Measurements from ENCODE around the gene MGLL.

MGLL gene

DNA sequence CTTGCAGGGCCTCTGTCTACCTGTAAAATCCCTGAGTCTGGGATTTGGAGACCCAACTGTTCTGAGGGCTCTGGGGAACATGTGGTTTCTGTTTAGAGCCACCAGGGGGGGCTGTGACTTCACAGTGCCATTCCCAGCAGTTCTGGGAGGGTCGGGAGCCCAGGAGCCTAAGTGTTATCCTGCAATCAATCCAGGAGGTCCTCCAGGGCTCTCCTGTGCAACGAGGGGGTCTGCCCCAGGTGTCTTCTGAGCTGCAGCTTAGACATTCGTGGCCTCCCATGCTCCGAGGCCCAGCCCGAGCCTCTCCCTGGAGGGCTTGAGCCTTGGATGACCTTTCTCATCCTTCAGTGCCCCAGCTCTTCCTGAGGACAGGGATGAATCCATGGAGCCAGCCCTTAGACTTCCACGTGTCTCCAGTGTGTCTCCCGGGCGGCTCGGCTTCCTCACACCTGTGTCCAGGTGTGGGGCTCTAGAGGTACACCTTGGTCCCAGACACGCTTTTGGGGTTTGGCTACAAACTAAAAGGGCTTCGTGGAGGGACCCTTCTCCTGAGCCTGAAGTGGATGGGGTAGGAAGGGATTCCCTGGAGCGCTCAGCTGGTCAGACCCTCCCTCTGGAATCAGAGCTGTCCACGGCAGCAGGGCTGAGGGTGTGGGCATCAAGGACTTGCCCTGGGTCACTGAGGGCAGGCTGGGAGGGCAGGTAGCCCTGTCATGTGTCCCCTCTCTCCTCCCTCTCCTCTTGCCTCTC, 169.9 kb downstream of the MGLL start:
- H2AK5ac ChIP-seq (ENCODE audit: low read length) = no peak overlapping the region
- H2BK120ac ChIP-seq (ENCODE audit: low read depth, low read length) = no peak overlapping the region
- no peaks in the 10 kb centered on the region for H3K4me1 ChIP-seq (ENCODE audit: control insufficient read depth, low read depth, low read length)
- no CpG with 5 or more reads among the region's 13 CpGs for WGBS (ENCODE audit: extremely low coverage, insufficient coverage, low lambda C conversion rate)
- no peak overlapping the region for H2BK5ac ChIP-seq (ENCODE audit: low read length)
- no peak overlapping the region for H4K8ac ChIP-seq (ENCODE audit: low read depth, low read length)
- no peak overlapping the region for H3K4me3 ChIP-seq (ENCODE audit: low read length)
- no peaks in the 10 kb centered on the region for H3K27me3 ChIP-seq (ENCODE audit: insufficient read depth, low read length, poor library complexity)
- no peak overlapping the region for H2BK15ac ChIP-seq (replicated peaks; ENCODE audit: low read depth)
- no peaks in the 10 kb centered on the region for H3K36me3 ChIP-seq (ENCODE audit: control insufficient read depth, insufficient read depth, low read length)
- H3K79me2 ChIP-seq (ENCODE audit: control insufficient read depth, insufficient read depth, low read length) = no peaks in the 10 kb centered on the region
- H4K5ac ChIP-seq (ENCODE audit: low read length) = no peak overlapping the region
- H3K9ac ChIP-seq (ENCODE audit: low read length) = no peak overlapping the region
- H3K27ac ChIP-seq (ENCODE audit: low read depth, low read length) = no peak overlapping the region
- no peak overlapping the region for H3K18ac ChIP-seq (ENCODE audit: low read length)
- H3K56ac ChIP-seq (ENCODE audit: low read length) = no peak overlapping the region
- no peak overlapping the region for H3K4ac ChIP-seq (ENCODE audit: low read depth, low read length)
- H3K23ac ChIP-seq (ENCODE audit: low read length) = no peak overlapping the region
- no peaks in the 10 kb centered on the region for H3K79me1 ChIP-seq (ENCODE audit: low read length)
- DNase-seq = peak; percentile 84
- H3K4me2 ChIP-seq (ENCODE audit: low read length) = no peak overlapping the region

- Histone ChIP-seq H3K27ac (ENCODE audit: low read depth, low read length) (no peak overlapping the region), H3K4me1 (ENCODE audit: control insufficient read depth, low read depth, low read length) (no peaks in the 10 kb centered on the region), H3K36me3 (ENCODE audit: control insufficient read depth, insufficient read depth, low read length) (no peaks in the 10 kb centered on the region), H3K4me3 (ENCODE audit: low read length) (no peak overlapping the region), H2BK15ac (replicated peaks; ENCODE audit: low read depth) (no peak overlapping the region), H3K4me2 (ENCODE audit: low read length) (no peak overlapping the region), H3K79me2 (ENCODE audit: control insufficient read depth, insufficient read depth, low read length) (no peaks in the 10 kb centered on the region), H2BK120ac (ENCODE audit: low read depth, low read length) (no peak overlapping the region), H3K9ac (ENCODE audit: low read length) (no peak overlapping the region), H3K79me1 (ENCODE audit: low read length) (no peaks in the 10 kb centered on the region), H3K18ac (ENCODE audit: low read length) (no peak overlapping the region), H4K8ac (ENCODE audit: low read depth, low read length) (no peak overlapping the region), H3K23ac (ENCODE audit: low read length) (no peak overlapping the region), H3K56ac (ENCODE audit: low read length) (no peak overlapping the region), H2AK5ac (ENCODE audit: low read length) (no peak overlapping the region), H4K5ac (ENCODE audit: low read length) (no peak overlapping the region), H3K4ac (ENCODE audit: low read depth, low read length) (no peak overlapping the region), H2BK5ac (ENCODE audit: low read length) (no peak overlapping the region), H3K27me3 (ENCODE audit: insufficient read depth, low read length, poor library complexity) (no peaks in the 10 kb centered on the region)
- no peak for DNase-seq
- WGBS (ENCODE audit: extremely low coverage, insufficient coverage, low lambda C conversion rate) = no CpG with 5 or more reads among the region's 8 CpGs
These were observed 170.7 kb downstream of the MGLL start for GRCh38 chr3:127651516-127652172.

- H3K36me3 ChIP-seq (ENCODE audit: control insufficient read depth, insufficient read depth, low read length) = no peaks in the 10 kb centered on the region
- no peak overlapping the region for H3K18ac ChIP-seq (ENCODE audit: low read length)
- no CpG with 5 or more reads among the region's 4 CpGs for whole genome bisulfite sequencing (ENCODE audit: extremely low coverage, insufficient coverage, low lambda C conversion rate)
These were observed 172.1 kb downstream of the MGLL start for GRCh38 chr3:127650236-127650635.

GRCh38 chr3:127647845-127648204, 174.5 kb downstream of the MGLL start:
- no peak overlapping the region for H3K18ac ChIP-seq (ENCODE audit: low read length)
- H3K56ac ChIP-seq (ENCODE audit: low read length) = no peak overlapping the region
- H4K5ac ChIP-seq (ENCODE audit: low read length) = no peak overlapping the region
- no peak overlapping the region for H2BK15ac ChIP-seq (replicated peaks; ENCODE audit: low read depth)
- no peaks in the 10 kb centered on the region for H3K79me1 ChIP-seq (ENCODE audit: low read length)
- H2AK5ac ChIP-seq (ENCODE audit: low read length) = no peak overlapping the region
- no peak overlapping the region for H3K27ac ChIP-seq (ENCODE audit: low read depth, low read length)
- H3K27me3 ChIP-seq (ENCODE audit: insufficient read depth, low read length, poor library complexity) = no peaks in the 10 kb centered on the region
- no peak overlapping the region for H2BK120ac ChIP-seq (ENCODE audit: low read depth, low read length)
- no peak for DNase-seq
- H3K4me2 ChIP-seq (ENCODE audit: low read length) = no peak overlapping the region
- H3K23ac ChIP-seq (ENCODE audit: low read length) = no peak overlapping the region
- H4K8ac ChIP-seq (ENCODE audit: low read depth, low read length) = no peak overlapping the region
- H3K79me2 ChIP-seq (ENCODE audit: control insufficient read depth, insufficient read depth, low read length) = no peaks in the 10 kb centered on the region
- H3K4me1 ChIP-seq (ENCODE audit: control insufficient read depth, low read depth, low read length) = no peaks in the 10 kb centered on the region
- H3K4ac ChIP-seq (ENCODE audit: low read depth, low read length) = no peak overlapping the region
- H3K36me3 ChIP-seq (ENCODE audit: control insufficient read depth, insufficient read depth, low read length) = no peaks in the 10 kb centered on the region
- H3K4me3 ChIP-seq (ENCODE audit: low read length) = no peak overlapping the region
- H3K9ac ChIP-seq (ENCODE audit: low read length) = no peak overlapping the region
- no peak overlapping the region for H2BK5ac ChIP-seq (ENCODE audit: low read length)

More at GRCh38 chr3:127650236-127650635, 172.1 kb downstream of the MGLL start:
- no peak overlapping the region for H4K8ac ChIP-seq (ENCODE audit: low read depth, low read length)
- no peaks in the 10 kb centered on the region for H3K79me1 ChIP-seq (ENCODE audit: low read length)
- H3K27me3 ChIP-seq (ENCODE audit: insufficient read depth, low read length, poor library complexity) = no peaks in the 10 kb centered on the region
- H3K23ac ChIP-seq (ENCODE audit: low read length) = no peak overlapping the region
- H3K4me3 ChIP-seq (ENCODE audit: low read length) = no peak overlapping the region
- H2AK5ac ChIP-seq (ENCODE audit: low read length) = no peak overlapping the region
- no peak overlapping the region for H2BK15ac ChIP-seq (replicated peaks; ENCODE audit: low read depth)
- H3K4me1 ChIP-seq (ENCODE audit: control insufficient read depth, low read depth, low read length) = no peaks in the 10 kb centered on the region
- H2BK120ac ChIP-seq (ENCODE audit: low read depth, low read length) = no peak overlapping the region
- H3K79me2 ChIP-seq (ENCODE audit: control insufficient read depth, insufficient read depth, low read length) = no peaks in the 10 kb centered on the region
- no peak overlapping the region for H3K56ac ChIP-seq (ENCODE audit: low read length)
- H3K27ac ChIP-seq (ENCODE audit: low read depth, low read length) = no peak overlapping the region
- H4K5ac ChIP-seq (ENCODE audit: low read length) = no peak overlapping the region
- H2BK5ac ChIP-seq (ENCODE audit: low read length) = no peak overlapping the region
- DNase-seq = no peak
- no peak overlapping the region for H3K9ac ChIP-seq (ENCODE audit: low read length)
- no peak overlapping the region for H3K4me2 ChIP-seq (ENCODE audit: low read length)
- H3K4ac ChIP-seq (ENCODE audit: low read depth, low read length) = no peak overlapping the region

DNA sequence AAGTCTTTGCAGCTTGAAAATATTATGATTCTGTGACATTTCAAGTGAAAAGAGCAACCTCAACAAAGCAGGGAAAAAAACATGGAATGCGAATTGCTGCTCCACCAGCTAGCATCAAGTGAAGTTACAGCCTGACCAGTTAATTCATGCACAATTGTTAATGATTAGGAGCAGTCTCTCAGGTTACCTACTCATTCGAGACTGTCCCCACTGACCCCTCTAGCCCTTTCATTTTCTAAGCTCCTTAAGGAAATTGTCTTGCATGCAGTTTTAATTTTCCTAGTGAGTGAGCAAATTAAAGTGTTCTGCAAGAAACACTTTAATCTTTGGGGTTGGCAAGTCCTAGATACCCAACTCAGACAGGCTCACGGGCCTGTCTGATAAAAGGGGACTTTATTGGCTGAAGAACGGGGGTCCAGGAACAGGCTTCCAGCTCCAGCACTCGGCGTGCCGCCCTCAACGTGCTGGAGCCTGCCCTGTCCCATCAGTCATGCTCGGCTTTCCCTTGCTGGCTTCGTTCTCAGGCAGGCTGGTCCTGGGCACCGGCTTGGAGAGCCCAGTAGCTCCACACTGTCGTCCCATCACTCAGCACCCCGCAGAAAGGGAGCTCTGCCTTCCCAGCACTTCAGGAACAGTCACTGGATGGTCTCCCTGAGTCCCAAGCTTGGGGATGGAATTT, 175.0 kb downstream of the MGLL start:
- Histone ChIP-seq H3K18ac (ENCODE audit: low read length) (no peak overlapping the region), H3K4me2 (ENCODE audit: low read length) (no peak overlapping the region), H3K27ac (ENCODE audit: low read depth, low read length) (no peak overlapping the region), H3K4ac (ENCODE audit: low read depth, low read length) (no peak overlapping the region), H3K27me3 (ENCODE audit: insufficient read depth, low read length, poor library complexity) (no peaks in the 10 kb centered on the region), H3K79me1 (ENCODE audit: low read length) (no peaks in the 10 kb centered on the region), H2BK5ac (ENCODE audit: low read length) (no peak overlapping the region), H2BK15ac (replicated peaks; ENCODE audit: low read depth) (no peak overlapping the region), H4K5ac (ENCODE audit: low read length) (no peak overlapping the region), H3K4me1 (ENCODE audit: control insufficient read depth, low read depth, low read length) (no peaks in the 10 kb centered on the region), H3K4me3 (ENCODE audit: low read length) (no peak overlapping the region), H3K56ac (ENCODE audit: low read length) (no peak overlapping the region), H3K36me3 (ENCODE audit: control insufficient read depth, insufficient read depth, low read length) (no peaks in the 10 kb centered on the region), H3K9ac (ENCODE audit: low read length) (no peak overlapping the region), H4K8ac (ENCODE audit: low read depth, low read length) (no peak overlapping the region), H3K79me2 (ENCODE audit: control insufficient read depth, insufficient read depth, low read length) (no peaks in the 10 kb centered on the region), H3K23ac (ENCODE audit: low read length) (no peak overlapping the region), H2AK5ac (ENCODE audit: low read length) (no peak overlapping the region), H2BK120ac (ENCODE audit: low read depth, low read length) (no peak overlapping the region)
- WGBS (ENCODE audit: extremely low coverage, insufficient coverage, low lambda C conversion rate) = no CpG with 5 or more reads among the region's 13 CpGs
- no peak for DNase-seq

Data from mesendoderm (in vitro differentiated cells).